HG03439 (cell line): ENCODE data around the gene MAB21L3.

ENCODE experiments used
- ATAC-seq: cut with Tn5 transposase; IDR thresholded peaks from one replicate; pipeline ENCODE4 v1.9.1; 2021; ENCODE audit warnings: mild to moderate bottlenecking, moderate library complexity; ENCODE audit not compliant: unreplicated experiment

Gene MAB21L3

GRCh38 chr1:116110567-116111523, at the start of gene MAB21L3:
MAB21L3 (plus strand) TSS chr1:116111399; CDS start chr1:116112616, 1,217 bp downstream.
- ATAC-seq = no peak

- ATAC-seq = no peak
These were observed 49.0 kb upstream of the MAB21L3 start for GRCh38 chr1:116062201-116062600.

GRCh38 chr1:116064616-116065015, 46.6 kb upstream of the MAB21L3 start:
- ATAC-seq = no peak

- ATAC-seq = no peak
These were observed 44.2 kb upstream of the MAB21L3 start for GRCh38 chr1:116066868-116067565.

GRCh38 chr1:116067566-116067890, 43.7 kb upstream of the MAB21L3 start:
- no peak for ATAC-seq

GRCh38 chr1:116075575-116075974, 35.6 kb upstream of the MAB21L3 start:
- ATAC-seq = no peak

GRCh38 chr1:116075990-116076389, 35.2 kb upstream of the MAB21L3 start:
- no peak for ATAC-seq

- no peak for ATAC-seq
These were observed 34.4 kb upstream of the MAB21L3 start for GRCh38 chr1:116076831-116077230.

- ATAC-seq = no peak
These were observed 32.4 kb upstream of the MAB21L3 start for GRCh38 chr1:116078699-116079223.

- ATAC-seq = no peak
These were observed 23.6 kb upstream of the MAB21L3 start for GRCh38 chr1:116087628-116088027.

GRCh38 chr1:116089870-116090269, 21.3 kb upstream of the MAB21L3 start:
- ATAC-seq = no peak

- no peak for ATAC-seq
These were observed 20.1 kb upstream of the MAB21L3 start for GRCh38 chr1:116091083-116091482.

GRCh38 chr1:116092752-116093489, 18.3 kb upstream of the MAB21L3 start:
- no peak for ATAC-seq

- ATAC-seq = no peak
These were observed 16.2 kb upstream of the MAB21L3 start for GRCh38 chr1:116095027-116095426.

- ATAC-seq = no peak
These were observed 15.1 kb upstream of the MAB21L3 start for GRCh38 chr1:116096013-116096618.

GRCh38 chr1:116097626-116098025, 13.6 kb upstream of the MAB21L3 start:
- no peak for ATAC-seq

- no peak for ATAC-seq
These were observed 11.8 kb upstream of the MAB21L3 start for GRCh38 chr1:116099379-116099778.

GRCh38 chr1:116099919-116100318, 11.3 kb upstream of the MAB21L3 start:
- no peak for ATAC-seq

GRCh38 chr1:116104667-116105066, 6.5 kb upstream of the MAB21L3 start:
- ATAC-seq = no peak

- no peak for ATAC-seq
These were observed 5.2 kb upstream of the MAB21L3 start for GRCh38 chr1:116105996-116106395.

GRCh38 chr1:116106646-116107045, 4.6 kb upstream of the MAB21L3 start:
- ATAC-seq = no peak
